ENCODE results near the gene TYW1. TPM values are rescaled to one million over a fixed set of nuclear protein-coding genes. Genes with fewer than 3 reads are reported as not detected.
A peak's percentile ranks its signal among the peaks of the same experiment; 100 is the strongest.
"Not testable (repeated sequence)": the region's sequence is repeated elsewhere in the genome, so short reads cannot be mapped to it uniquely, and the experiment has no call there.

The TYW1 gene
- total RNA-seq, 1 experiment from 2014 or later, result 16.6 TPM

GRCh38 chr7:67233506-67233905, 236.9 kb downstream of the TYW1 start:
- H3K4me3 ChIP-seq (ENCODE audit: insufficient read depth, low read depth, low read length); H3K27me3 ChIP-seq (ENCODE audit: control insufficient read depth, insufficient read depth, low read length); DNase-seq; H3K36me3 ChIP-seq (replicated peaks; ENCODE audit: control insufficient read depth, insufficient read depth, low read length): not testable (repeated sequence)

- not testable (repeated sequence) for H3K27me3 ChIP-seq (ENCODE audit: control insufficient read depth, insufficient read depth, low read length); DNase-seq; H3K36me3 ChIP-seq (replicated peaks; ENCODE audit: control insufficient read depth, insufficient read depth, low read length)
These were observed 239.6 kb downstream of the TYW1 start for GRCh38 chr7:67236216-67236615.

DNA sequence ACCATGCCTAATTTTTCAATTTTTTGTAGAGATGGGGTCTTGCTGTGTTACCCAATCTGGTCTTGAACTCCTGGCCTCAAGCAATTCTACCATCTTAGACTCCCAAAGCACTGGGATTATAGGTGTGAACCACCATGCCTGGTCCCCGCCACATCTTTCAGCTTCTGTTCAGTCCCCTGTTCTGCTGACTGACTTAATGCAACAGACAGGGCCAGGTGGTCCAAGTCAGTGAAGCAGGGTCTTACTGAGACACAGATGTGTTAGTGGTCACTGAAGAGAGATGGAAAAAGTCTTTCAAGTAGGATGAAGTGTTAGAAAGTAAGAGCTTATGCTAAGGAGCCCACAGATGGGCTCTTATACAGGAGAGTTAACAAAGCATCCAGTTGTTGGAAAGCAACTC, 246.2 kb downstream of the TYW1 start:
- not testable (repeated sequence) for H3K4me3 ChIP-seq (ENCODE audit: insufficient read depth, low read depth, low read length); H3K27me3 ChIP-seq (ENCODE audit: control insufficient read depth, insufficient read depth, low read length); H3K36me3 ChIP-seq (replicated peaks; ENCODE audit: control insufficient read depth, insufficient read depth, low read length); DNase-seq

More at GRCh38 chr7:67236216-67236615, 239.6 kb downstream of the TYW1 start:
- not testable (repeated sequence) for H3K4me3 ChIP-seq (ENCODE audit: insufficient read depth, low read depth, low read length)

GRCh38 chr7:67248364-67248763, 251.7 kb downstream of the TYW1 start:
- not testable (repeated sequence) for H3K27me3 ChIP-seq (ENCODE audit: control insufficient read depth, insufficient read depth, low read length); H3K36me3 ChIP-seq (replicated peaks; ENCODE audit: control insufficient read depth, insufficient read depth, low read length); H3K4me3 ChIP-seq (ENCODE audit: insufficient read depth, low read depth, low read length); DNase-seq

- Histone ChIP-seq H3K27me3 (ENCODE audit: control insufficient read depth, insufficient read depth, low read length) (no peaks in the 10 kb centered on the region), H3K4me3 (ENCODE audit: insufficient read depth, low read depth, low read length) (no peak overlapping the region), H3K36me3 (replicated peaks; ENCODE audit: control insufficient read depth, insufficient read depth, low read length) (no peaks in the 10 kb centered on the region)
- no peak for DNase-seq
These were observed 255.4 kb downstream of the TYW1 start for GRCh38 chr7:67251986-67252558.

DNA sequence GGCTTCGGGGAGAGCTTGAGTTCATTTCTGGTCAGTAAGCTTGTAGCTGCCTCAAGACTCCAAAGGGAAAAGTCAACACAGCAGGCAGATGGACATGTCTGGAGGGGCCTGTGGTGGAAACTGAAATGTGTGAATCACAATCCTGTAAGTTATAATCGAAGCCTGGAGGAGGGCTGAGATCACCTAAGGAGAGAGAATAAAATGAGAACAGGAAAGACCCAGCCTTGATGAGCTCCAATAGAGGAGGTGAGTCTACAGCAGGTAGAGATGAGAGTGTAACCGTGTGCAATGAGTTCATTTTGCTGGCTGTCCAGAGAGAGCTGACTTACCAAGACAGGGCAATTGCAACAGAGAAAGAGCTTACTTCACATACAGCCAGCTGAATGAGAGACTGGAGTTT, 258.4 kb downstream of the TYW1 start:
- not testable (repeated sequence) for H3K27me3 ChIP-seq (ENCODE audit: control insufficient read depth, insufficient read depth, low read length); H3K4me3 ChIP-seq (ENCODE audit: insufficient read depth, low read depth, low read length); H3K36me3 ChIP-seq (replicated peaks; ENCODE audit: control insufficient read depth, insufficient read depth, low read length); DNase-seq

DNA sequence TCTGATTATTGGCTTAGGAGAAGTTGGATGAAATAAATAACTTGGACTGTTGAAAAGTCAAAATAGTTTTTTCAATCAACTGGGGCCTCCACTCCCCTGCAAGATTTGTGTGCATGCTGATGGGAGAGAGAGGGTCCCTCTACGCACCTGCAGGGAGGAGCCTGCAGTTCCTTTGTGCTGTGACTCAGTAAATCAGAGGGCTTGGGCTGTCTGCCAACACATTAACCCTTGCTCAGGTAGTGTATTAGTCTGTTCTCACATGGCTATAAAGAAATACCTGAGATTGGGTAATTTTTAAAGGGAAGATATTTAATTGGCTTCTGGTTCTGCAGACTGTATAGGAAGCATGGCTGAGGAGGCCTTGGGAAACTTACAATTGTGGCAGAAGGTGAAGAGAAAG, 261.1 kb downstream of the TYW1 start:
- not testable (repeated sequence) for H3K27me3 ChIP-seq (ENCODE audit: control insufficient read depth, insufficient read depth, low read length); DNase-seq; H3K4me3 ChIP-seq (ENCODE audit: insufficient read depth, low read depth, low read length); H3K36me3 ChIP-seq (replicated peaks; ENCODE audit: control insufficient read depth, insufficient read depth, low read length)

- not testable (repeated sequence) for H3K36me3 ChIP-seq (replicated peaks; ENCODE audit: control insufficient read depth, insufficient read depth, low read length); H3K27me3 ChIP-seq (ENCODE audit: control insufficient read depth, insufficient read depth, low read length); DNase-seq; H3K4me3 ChIP-seq (ENCODE audit: insufficient read depth, low read depth, low read length)
These were observed 262.7 kb downstream of the TYW1 start for GRCh38 chr7:67259363-67259762.

DNA sequence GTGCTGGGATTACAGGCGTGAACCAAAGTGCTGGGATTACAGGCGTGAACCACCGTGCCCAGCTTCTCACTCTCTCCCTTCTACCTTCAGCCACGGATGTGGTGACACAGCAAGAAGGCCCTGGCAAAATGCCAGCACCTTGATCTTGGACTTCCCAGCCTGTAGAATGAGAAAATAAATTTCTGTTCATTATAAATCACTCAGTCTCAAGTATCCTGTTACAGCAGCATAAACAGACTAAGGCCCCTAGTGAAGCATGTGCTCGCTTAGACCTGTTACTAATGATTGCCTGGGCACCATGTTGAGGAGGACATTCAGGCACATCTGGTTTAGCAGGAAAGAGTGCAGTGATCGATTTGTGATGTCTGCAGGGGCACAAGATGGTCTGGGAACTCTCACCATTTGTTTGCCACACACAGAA, 263.5 kb downstream of the TYW1 start:
- DNase-seq; H3K27me3 ChIP-seq (ENCODE audit: control insufficient read depth, insufficient read depth, low read length); H3K36me3 ChIP-seq (replicated peaks; ENCODE audit: control insufficient read depth, insufficient read depth, low read length); H3K4me3 ChIP-seq (ENCODE audit: insufficient read depth, low read depth, low read length): not testable (repeated sequence)

DNA sequence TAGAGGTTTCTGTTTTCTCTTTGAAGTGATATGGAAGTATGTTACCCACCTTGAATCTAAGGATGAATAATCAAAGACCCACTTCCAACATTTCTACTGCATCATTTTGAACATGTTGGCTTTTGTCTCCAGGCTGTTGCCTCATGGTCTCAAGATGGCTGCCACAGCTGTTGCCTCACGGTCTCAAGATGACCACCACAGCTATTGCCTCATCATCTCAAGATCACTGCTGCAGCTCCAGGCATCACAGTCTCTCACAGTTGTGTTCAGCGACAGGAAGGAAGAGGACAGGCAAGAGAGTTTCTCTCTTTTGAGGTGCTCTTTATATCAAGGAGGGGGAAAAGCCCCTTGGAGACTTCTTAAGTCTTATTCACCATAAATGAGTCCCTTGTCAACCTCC, 267.4 kb downstream of the TYW1 start:
- not testable (repeated sequence) for DNase-seq; H3K4me3 ChIP-seq (ENCODE audit: insufficient read depth, low read depth, low read length); H3K36me3 ChIP-seq (replicated peaks; ENCODE audit: control insufficient read depth, insufficient read depth, low read length); H3K27me3 ChIP-seq (ENCODE audit: control insufficient read depth, insufficient read depth, low read length)

GRCh38 chr7:67266070-67266469, 269.4 kb downstream of the TYW1 start:
- H3K36me3 ChIP-seq (replicated peaks; ENCODE audit: control insufficient read depth, insufficient read depth, low read length); H3K27me3 ChIP-seq (ENCODE audit: control insufficient read depth, insufficient read depth, low read length); DNase-seq; H3K4me3 ChIP-seq (ENCODE audit: insufficient read depth, low read depth, low read length): not testable (repeated sequence)

DNA sequence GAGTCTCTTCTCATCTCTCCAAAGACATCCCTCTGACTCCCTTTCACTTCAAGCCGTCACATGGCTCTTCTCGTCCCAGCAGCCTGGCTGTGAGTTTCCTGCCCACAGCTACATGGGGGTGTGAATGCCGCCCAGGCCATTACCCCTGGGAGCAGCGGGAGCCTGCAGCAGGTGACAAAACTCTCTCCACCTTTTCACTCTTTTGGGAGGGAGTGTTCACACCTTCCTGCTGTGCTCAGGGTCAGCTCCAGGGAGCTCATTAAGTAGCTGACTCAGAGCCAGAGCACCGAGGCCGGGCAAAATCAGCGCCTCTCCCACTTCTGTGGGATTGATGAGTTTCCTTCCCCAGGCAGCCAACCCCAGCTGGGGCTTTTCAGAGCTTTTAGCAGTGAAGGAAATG, 271.3 kb downstream of the TYW1 start:
- no peaks in the 10 kb centered on the region for H3K36me3 ChIP-seq (replicated peaks; ENCODE audit: control insufficient read depth, insufficient read depth, low read length)
- no peak overlapping the region for H3K4me3 ChIP-seq (ENCODE audit: insufficient read depth, low read depth, low read length)
- DNase-seq, result peak; percentile 37
- H3K27me3 ChIP-seq (ENCODE audit: control insufficient read depth, insufficient read depth, low read length), result no peaks in the 10 kb centered on the region

DNA sequence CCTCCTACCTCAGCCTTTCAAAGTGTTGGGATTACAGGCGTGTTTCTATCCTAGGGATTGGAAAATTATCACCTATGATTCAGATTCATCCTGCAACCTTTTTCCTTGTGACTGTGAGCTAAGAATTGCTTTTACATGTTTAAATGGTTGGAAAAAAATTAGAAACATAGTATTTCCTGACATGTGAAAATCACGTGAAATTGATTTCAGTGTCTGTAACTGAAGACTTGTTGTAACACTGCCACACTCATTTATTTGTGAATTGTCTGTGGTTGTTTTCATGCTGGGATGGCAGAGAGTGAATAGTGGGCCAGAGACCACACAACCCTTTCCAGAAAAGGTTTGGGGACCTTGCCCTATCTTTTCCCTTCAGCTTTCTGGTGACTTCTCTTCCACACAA, 273.3 kb downstream of the TYW1 start:
- not testable (repeated sequence) for H3K27me3 ChIP-seq (ENCODE audit: control insufficient read depth, insufficient read depth, low read length); H3K4me3 ChIP-seq (ENCODE audit: insufficient read depth, low read depth, low read length); H3K36me3 ChIP-seq (replicated peaks; ENCODE audit: control insufficient read depth, insufficient read depth, low read length); DNase-seq

All from H7 (cell line).